ENCODE data around the gene NSFL1C.

- TF ChIP-seq EZH2 (IDR thresholded peaks at IDR 0.05; ENCODE audit: borderline replicate concordance), result no peak
- TF ChIP-seq EZH2phosphoT487 (IDR thresholded peaks at IDR 0.05; ENCODE audit: low read depth, severe bottlenecking, unreplicated experiment), result no peak
Measured at GRCh38 chr20:1496930-1497329, 30.3 kb upstream of the NSFL1C start.

Measured in hepatocyte (in vitro differentiated cells).